ENCODE results near the gene CRELD2. TPM values are rescaled to one million over a fixed set of nuclear protein-coding genes. Genes with fewer than 3 reads are reported as not detected.

CRELD2 gene
- total and polyA plus RNA-seq, 8 donors, result 37.2 to 61.9 (median 54.1) TPM

- ATAC-seq (no peak), FAIRE-seq (no peak), DNase-seq (peak; percentile 25 to 73 (median 53))
- peaks cover 0 to 32% (median 11%) of the 10 kb centered on the region in 3 donors for H3K4me1 ChIP-seq
- peak overlapping the region in 1 of 4 donors; percentile 46 for H3K27ac ChIP-seq
- 91 to 95% methylated on average over 8 of the region's 8 CpGs for WGBS, 2 donors
- no peak overlapping the region for H3K4me3 ChIP-seq
- TF ChIP-seq CTCF (IDR thresholded peaks at IDR 0.05), result no peak
- H3K27me3 ChIP-seq, result no peaks in the 10 kb centered on the region
- no peaks in the 10 kb centered on the region for H3K36me3 ChIP-seq
- intact Hi-C loops (cut with DNase I), result no loop called here
- no peaks in the 10 kb centered on the region for H3K9me3 ChIP-seq
These were observed 51.5 kb downstream of the CRELD2 start for GRCh38 chr22:49969751-49970527.

GRCh38 chr22:49970528-49971231, 52.2 kb downstream of the CRELD2 start:
- Histone ChIP-seq H3K4me1 (peaks cover 0 to 28% (median 11%) of the 10 kb centered on the region in 3 donors), H3K36me3 (no peaks in the 10 kb centered on the region), H3K27me3 (no peaks in the 10 kb centered on the region), H3K27ac (peak overlapping the region; percentile 44 to 73 (median 70)), H3K4me3 (peak overlapping the region; percentile 3 to 52 (median 28)), H3K9me3 (no peaks in the 10 kb centered on the region)
- TF ChIP-seq CTCF (IDR thresholded peaks at IDR 0.05), result no peak
- FAIRE-seq (no peak), ATAC-seq (peak; percentile 81 to 87 (median 83)), DNase-seq (peak; percentile 91 to 96 (median 95))
- intact Hi-C loops (cut with DNase I), result no loop called here
- 11 to 15% methylated on average over 32 of the region's 32 CpGs for WGBS, 2 donors

GRCh38 chr22:49971232-49972162, 53.1 kb downstream of the CRELD2 start:
- Histone ChIP-seq H3K27ac (peak overlapping the region; percentile 44 to 73 (median 70)), H3K36me3 (no peaks in the 10 kb centered on the region), H3K4me3 (peak overlapping the region; percentile 3 to 52 (median 28)), H3K4me1 (peaks cover 0 to 20% (median 11%) of the 10 kb centered on the region in 3 donors), H3K27me3 (no peaks in the 10 kb centered on the region), H3K9me3 (no peaks in the 10 kb centered on the region)
- WGBS, 2 donors, result 17 to 27% methylated on average over 47 to 81 of the region's 81 CpGs
- TF ChIP-seq CTCF (IDR thresholded peaks at IDR 0.05), result no peak
- ATAC-seq (peak; percentile 48 to 59 (median 48)), FAIRE-seq (no peak), DNase-seq (peak in 5 of 6 donors; percentile 57 to 82 (median 76))
- intact Hi-C loops (cut with DNase I), result no loop called here

GRCh38 chr22:49972163-49973017, 54.0 kb downstream of the CRELD2 start:
- TF ChIP-seq CTCF (IDR thresholded peaks at IDR 0.05), result no peak
- no peaks in the 10 kb centered on the region for H3K27me3 ChIP-seq
- no peaks in the 10 kb centered on the region for H3K9me3 ChIP-seq
- H3K27ac ChIP-seq, result peak overlapping the region in 1 of 4 donors; percentile 66
- peak; percentile 26 to 88 (median 56) for DNase-seq
- no peaks in the 10 kb centered on the region for H3K36me3 ChIP-seq
- no peak overlapping the region for H3K4me3 ChIP-seq
- no peak for FAIRE-seq
- intact Hi-C loops (cut with DNase I), result no loop called here
- no peak for ATAC-seq
- H3K4me1 ChIP-seq, result peaks cover 0 to 11% (median 11%) of the 10 kb centered on the region in 3 donors
- 62 to 64% methylated on average over 39 to 45 of the region's 45 CpGs for WGBS, 2 donors

All from pancreas (tissue), 10 donors.